HCT116 (cell line): ENCODE measurements around the gene UCP2. TPM values are rescaled to one million over a fixed set of nuclear protein-coding genes. Genes with fewer than 3 reads are reported as not detected.

Source experiments
- ATAC-seq: fragments of 200-7000 bp; cut with Tn5 transposase; 2 replicates; pipeline ENCODE4 v1.9.1; 2020; ENCODE audit warnings: mild to moderate bottlenecking, moderate library complexity
- Bru-seq: library from RNA; stranded (reverse); fragments of 400-500 nt; gene quantifications from one replicate; lab custom pipeline; 2021; lab: Mats Ljungman, UMichigan
- BruChase-seq, 2 experiments: library from RNA; stranded (reverse); fragments of 400-500 nt; gene quantifications; one replicate each; lab custom pipeline; 2021; lab: Mats Ljungman, UMichigan
- BruUV-seq: library from RNA; stranded (reverse); fragments of 400-500 nt; replicated peaks from 2 replicates; lab custom pipeline; 2021; lab: Mats Ljungman, UMichigan
- CTCF ChIA-PET: fragments of 300-600 bp; sonication (Branson Sonifier 250); formaldehyde crosslinking; loops from one replicate; lab custom pipeline; 2021; ENCODE audit warnings: antibody characterized with exemption; lab: Charles Lee
- POLR2A ChIA-PET: fragments of 300-600, 350-600 bp; sonication (Branson Sonifier 250); formaldehyde crosslinking; loops from one replicate; lab custom pipeline; 2021; ENCODE audit warnings: antibody characterized with exemption; lab: Charles Lee
- RAD21 ChIA-PET, 2 experiments: fragments of 300-600 bp; sonication (Branson Sonifier 250); formaldehyde crosslinking; loops; one replicate each; lab custom pipeline; 2023; ENCODE audit warnings: low total read pairs in 2 of 2; ENCODE audit not compliant: uncharacterized antibody in 2 of 2, unreplicated experiment in 2 of 2, low non-redundant PET in 1 of 2; lab: Charles Lee
- DNase-seq: peaks from one replicate; pipeline ENCODE4 v3.0.0-alpha.2; 2010; ENCODE audit warnings: low read depth, low spot score
- H2AFZ ChIP-seq: fragments of 200-600 bp; shearing (Covaris generic), sonication (generic); 2 replicates; pipeline ENCODE4 v1.6.1; 2017; ENCODE audit warnings: low read depth, mixed run types, mixed read lengths, antibody characterized with exemption, low read length; ENCODE audit not compliant: poor library complexity, severe bottlenecking
- H3K27ac ChIP-seq: 2 replicates; pipeline ENCODE4 v1.5.1; 2012; ENCODE audit warnings: low read depth, low read length
- H3K27me3 ChIP-seq: fragments of 200-600 bp; sonication (generic); 2 replicates; pipeline ENCODE4 v1.6.1; 2016; ENCODE audit warnings: mixed run types, low read length, mixed read lengths; ENCODE audit not compliant: insufficient read depth
- H3K36me3 ChIP-seq, 2 experiments: fragments of 200-500 bp in 1 of 2; fragments of 200-600 bp in 1 of 2; sonication (Bioruptor generic) in 1 of 2; sonication (generic) in 1 of 2; 2 replicates each; pipeline versions ENCODE4 v1.5.1 to v1.6.1; 2014 to 2016; ENCODE audit warnings: low read length in 2 of 2, inconsistent platforms in 1 of 2, mixed read lengths in 1 of 2, mixed run types in 1 of 2; ENCODE audit not compliant: insufficient read depth in 2 of 2, control insufficient read depth in 1 of 2
- H3K4me1 ChIP-seq, 2 experiments: fragments of 200-600 bp in 1 of 2; sonication (generic) in 1 of 2; 2 replicates each; pipeline versions ENCODE4 v1.5.1 to v1.6.1; 2012 to 2017; ENCODE audit warnings: low read length in 2 of 2, inconsistent platforms in 1 of 2, mild to moderate bottlenecking in 1 of 2, mixed read lengths in 1 of 2, mixed run types in 1 of 2, moderate library complexity in 1 of 2; ENCODE audit not compliant: insufficient read depth in 2 of 2, control insufficient read depth in 1 of 2
- H3K4me2 ChIP-seq: fragments of 200-600 bp; sonication (generic); 2 replicates; pipeline ENCODE4 v1.6.1; 2017; ENCODE audit warnings: mixed run types, low read length, mixed read lengths
- H3K4me3 ChIP-seq, 2 experiments: fragments of 200-600 bp in 1 of 2; sonication (generic) in 1 of 2; replicated peaks in 1 of 2; 2 replicates each; pipeline ENCODE4 v1.5.1; 2011 to 2016; ENCODE audit warnings: low read length in 2 of 2, control low read depth in 1 of 2, low read depth in 1 of 2, mild to moderate bottlenecking in 1 of 2, mixed read lengths in 1 of 2, mixed run types in 1 of 2
- H3K79me2 ChIP-seq: fragments of 200-600 bp; sonication (generic); 2 replicates; pipeline ENCODE4 v1.6.1; 2017; ENCODE audit warnings: mild to moderate bottlenecking, mixed run types, low read length, moderate library complexity, mixed read lengths; ENCODE audit not compliant: insufficient read depth
- H3K9ac ChIP-seq: fragments of 200-600 bp; sonication (generic); 2 replicates; pipeline ENCODE4 v1.6.1; 2016; ENCODE audit warnings: low read length, mixed read lengths
- H3K9me2 ChIP-seq: fragments of 200-600 bp; sonication (generic), shearing (Covaris generic); 2 replicates; pipeline ENCODE4 v1.6.1; 2017; ENCODE audit warnings: mixed run types, mild to moderate bottlenecking, moderate library complexity; ENCODE audit not compliant: insufficient read depth
- H3K9me3 ChIP-seq, 2 experiments: fragments of 200-500 bp in 1 of 2; fragments of 200-600 bp in 1 of 2; sonication (Bioruptor generic) in 1 of 2; sonication (generic) in 1 of 2; 2 replicates each; pipeline ENCODE4 v1.6.1; 2014 to 2017; ENCODE audit warnings: low read length in 2 of 2, mixed read lengths in 2 of 2, inconsistent platforms in 1 of 2, low read depth in 1 of 2, mild to moderate bottlenecking in 1 of 2, mixed run types in 1 of 2, moderate library complexity in 1 of 2; ENCODE audit not compliant: control insufficient read depth in 1 of 2, insufficient read depth in 1 of 2
- H4K20me1 ChIP-seq: fragments of 200-600 bp; sonication (generic), shearing (Covaris generic); 2 replicates; pipeline ENCODE4 v1.6.1; 2017; ENCODE audit warnings: mixed run types, mild to moderate bottlenecking, moderate library complexity; ENCODE audit not compliant: insufficient read depth
- CBX3 ChIP-seq: IDR thresholded peaks from 2 replicates; pipeline ENCODE4 v1.6.1; 2012; ENCODE audit warnings: low read depth
- EGR1 ChIP-seq: IDR thresholded peaks from 2 replicates; pipeline ENCODE4 v1.6.1; 2012; ENCODE audit warnings: low read depth
- POLR2AphosphoS5 ChIP-seq: IDR thresholded peaks from 2 replicates; pipeline ENCODE4 v1.6.1; 2011; ENCODE audit warnings: mild to moderate bottlenecking, low read depth, low read length, moderate library complexity
- REST ChIP-seq: IDR thresholded peaks from 2 replicates; pipeline ENCODE4 v1.6.1; 2012; ENCODE audit warnings: low read depth
- SIN3A ChIP-seq: IDR thresholded peaks from 2 replicates; pipeline ENCODE4 v1.6.1; 2012; ENCODE audit warnings: low read depth
- SP1 ChIP-seq: IDR thresholded peaks from 2 replicates; pipeline ENCODE4 v1.6.1; 2012; ENCODE audit warnings: low read depth
- ZNF274 ChIP-seq: fragments of 200-500 bp; sonication (Bioruptor generic); IDR thresholded peaks from 2 replicates; pipeline ENCODE4 v1.6.1; 2014; ENCODE audit warnings: mild to moderate bottlenecking, low read depth, low read length, inconsistent platforms
- intact Hi-C: fragments of 100-400 bp; cut with micrococcal nuclease; formaldehyde crosslinking; loops from 2 replicates; pipeline ENCODE4 v1.10.0; 2022
- long read RNA-seq: library from polyadenylated mRNA; unstranded; transcript quantifications from one replicate; pipeline ENCODE4 v2.0.0, GENCODE V29; 2021; ENCODE audit not compliant: unreplicated experiment
- polyA plus RNA-seq: library from polyadenylated mRNA; unstranded; fragments of >200 nt; gene quantifications from 2 replicates; pipeline ENCODE4 v1.2.1, GENCODE V29; 2012; ENCODE audit warnings: missing spikeins
- total RNA-seq: library from RNA; stranded (reverse); gene quantifications from one replicate; pipeline ENCODE4 v1.2.1, GENCODE V29; 2021; ENCODE audit not compliant: unreplicated experiment

UCP2 gene
- 20.4 TPM for total RNA-seq
- 17.4 and 17.5 TPM in 2 replicates for polyA plus RNA-seq
- Bru-seq, nascent RNA: percentile 56 among the genes with signal in this experiment
- percentile 39 among the genes with signal in this experiment for BruChase-seq, experiment 1, labeled RNA remaining after a 6-hour chase
- percentile 44 among the genes with signal in this experiment for BruChase-seq, experiment 2, labeled RNA remaining after a 2-hour chase
- long read RNA-seq, transcript UCP2-201 (8 exons, 2,113 nt): major isoform, 6 of 10 reads
- long read RNA-seq, partial matches to known transcripts: 1 of 10 reads
- long read RNA-seq, other reads (novel, unspliced or antisense): 3 of 10 reads

GRCh38 chr11:73982595-73982989 is at the start of gene UCP2:
UCP2 (minus strand) TSS chr11:73982843; CDS start chr11:73978378, 4,465 bp downstream.
- H3K9ac ChIP-seq: peak within 1 kb of the TSS; percentile 66
- no peaks in the 10 kb centered on the region for H4K20me1 ChIP-seq
- no peaks in the 10 kb centered on the region for H3K27me3 ChIP-seq
- peak within 1 kb of the TSS; percentile 56 for H2AFZ ChIP-seq
- peak within 1 kb of the TSS; percentile 91 for H3K4me2 ChIP-seq
- peaks cover 16 to 37% of the 10 kb centered on the region in 2 experiments for H3K4me1 ChIP-seq
- RAD21 ChIA-PET: interaction anchor here (0.6 to 0.7 kb wide), 2 partner anchors 188 kb away, joined by 5 to 6 read pairs; partner anchors contain the start of gene C2CD3 (in 2 of the 2)
- TF ChIP-seq REST (no peak), EGR1 (no peak), POLR2AphosphoS5 (peak; percentile 66; the same call in 1 of the 2 replicates), ZNF274 (no peak), SIN3A (no peak), SP1 (no peak), CBX3 (0 out of 2 replicates have a peak, but pooled peaks have one; percentile 72)
- TF ChIP-seq, all 23 proteins: peak for 2
- no peaks in the 10 kb centered on the region for H3K9me2 ChIP-seq
- 0 out of 2 replicates have a peak, but pooled peaks cover 3% of the 10 kb centered on the region for H3K79me2 ChIP-seq
- DNase-seq (no peak), ATAC-seq (peak; percentile 86)
- peak within 1 kb of the TSS; percentile 57 to 66 for H3K4me3 ChIP-seq
- BruUV-seq: no TSS peak
- no peaks in the 10 kb centered on the region for H3K36me3 ChIP-seq
- H3K9me3 ChIP-seq: no peaks in the 10 kb centered on the region
- H3K27ac ChIP-seq: peak within 1 kb of the TSS; percentile 85
- POLR2A ChIA-PET: interaction anchor here (0.6 to 1.1 kb wide), 2 partner anchors 10 to 17 kb away, joined by 3 to 4 read pairs; no protein-coding TSS in a partner anchor
- intact Hi-C loops: loop anchor here (5.0 kb wide), 1 partner anchor 190 kb away; the partner anchor contains the start of genes C2CD3 and PPME1
- CTCF ChIA-PET: no interaction called here
